HepG2 (cell line): Measurements from ENCODE around the gene TPST2.

Experiments used
- FOXA1 ChIP-seq, 2 experiments: fragments of 450-650 bp in 1 of 2; sonication (generic) in 1 of 2; formaldehyde crosslinking in 1 of 2; IDR thresholded peaks; 2 replicates each; pipeline versions ENCODE4 v1.4.0 to v1.6.1; 2016 to 2020; ENCODE audit warnings: missing genetic modification reagents in 1 of 2
- POLR2A ChIP-seq, 2 experiments: IDR thresholded peaks; 2 replicates each; pipeline ENCODE4 v1.6.1; 2011; ENCODE audit warnings: low read depth in 2 of 2, low read length in 2 of 2, mild to moderate bottlenecking in 1 of 2, moderate library complexity in 1 of 2; ENCODE audit not compliant: insufficient read depth in 1 of 2

DNA sequence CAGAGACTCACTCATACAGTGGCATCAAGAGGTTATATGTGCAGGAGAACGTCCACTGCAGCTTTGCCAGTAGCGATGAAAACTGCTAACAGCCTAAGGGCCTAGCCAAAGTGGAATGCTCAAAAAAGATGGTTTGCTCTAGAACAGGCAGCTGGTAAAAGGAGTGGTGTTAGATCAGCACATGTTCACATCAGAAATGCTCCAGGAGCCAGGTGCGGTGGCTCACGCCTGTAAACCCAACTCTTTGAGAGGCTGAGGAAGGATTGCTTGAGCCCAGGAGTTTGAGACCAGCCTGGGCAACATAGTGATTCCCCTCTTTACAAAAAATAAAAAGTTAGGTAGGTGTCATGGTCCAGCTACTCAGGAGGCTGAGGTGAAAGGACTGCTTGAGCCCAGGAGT, 67.3 kb downstream of the TPST2 start:
- no peak for TF ChIP-seq POLR2A (IDR thresholded peaks at IDR 0.05; ENCODE audit: insufficient read depth in 1 of 2, low read depth in 2 of 2, low read length in 2 of 2)
- no peak for TF ChIP-seq FOXA1 (IDR thresholded peaks at IDR 0.05)
- TF ChIP-seq FOXA1 (CRISPR knock-in tag; IDR thresholded peaks at IDR 0.05): no peak
